ENCODE data around the gene PTPN12. TPM values are rescaled to one million over a fixed set of nuclear protein-coding genes. Genes with fewer than 3 reads are reported as not detected.

Gene PTPN12
- total RNA-seq, 2 donors from 2014 or later: 13.6 to 21.9 TPM

- H3K36me3 Mint-ChIP-seq: no peaks in the 10 kb centered on the region
- H3K9me3 Mint-ChIP-seq: no peaks in the 10 kb centered on the region
- ATAC-seq (peak; percentile 63 to 87), DNase-seq (ENCODE audit: low spot score in 2 of 2) (peak in 1 of 2 donors; percentile 5)
- H3K27ac Mint-ChIP-seq: no peak overlapping the region
Observed at GRCh38 chr7:77674878-77675277, 137.8 kb downstream of the PTPN12 start.

DNA sequence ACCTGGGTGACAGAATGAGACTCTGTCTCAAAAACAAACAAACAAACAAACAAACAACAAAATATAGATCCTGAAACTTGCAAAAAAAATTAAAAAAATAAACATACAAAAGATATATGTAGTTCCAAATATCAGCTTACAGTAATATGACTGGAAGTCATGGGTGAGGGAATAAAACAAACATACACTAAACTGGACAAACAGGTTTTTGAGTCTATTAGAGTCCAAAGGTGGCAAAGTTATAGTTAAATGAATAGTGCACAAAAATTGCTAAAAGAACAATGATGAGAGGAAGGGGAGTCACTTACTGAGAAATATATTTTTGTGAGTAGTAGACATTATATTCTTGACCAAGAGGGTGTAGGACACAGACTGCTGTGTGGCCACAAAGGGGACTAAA is 142.5 kb downstream of the PTPN12 start:
- H3K36me3 Mint-ChIP-seq: peaks cover 0 to 7% of the 10 kb centered on the region in 2 donors
- ATAC-seq (no peak), DNase-seq (ENCODE audit: low spot score in 2 of 2) (no peak)
- no peak overlapping the region for H3K27ac Mint-ChIP-seq
- no peaks in the 10 kb centered on the region for H3K9me3 Mint-ChIP-seq

DNA sequence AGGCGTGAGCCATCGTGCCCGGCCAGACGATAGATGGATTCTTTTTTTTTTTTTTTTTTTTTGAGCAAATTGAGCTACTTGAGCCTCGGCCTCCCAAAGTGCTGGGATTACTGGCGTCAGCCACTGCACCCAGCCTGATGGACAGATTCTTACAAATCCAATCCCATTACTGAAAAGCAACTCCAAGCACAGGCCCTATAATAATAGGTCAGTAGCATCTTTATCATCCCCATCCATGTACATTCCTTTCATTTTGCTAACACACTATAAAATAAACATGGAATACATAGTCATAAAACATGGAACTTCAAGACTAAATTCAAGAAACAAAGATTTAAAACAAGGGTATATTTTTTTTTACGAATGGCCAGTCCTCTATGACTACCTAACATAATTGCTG is 143.2 kb downstream of the PTPN12 start:
- Mint-ChIP-seq H3K9me3 (no peaks in the 10 kb centered on the region), H3K36me3 (peaks cover 0 to 7% of the 10 kb centered on the region in 2 donors), H3K27ac (no peak overlapping the region)
- ATAC-seq (no peak), DNase-seq (ENCODE audit: low spot score in 2 of 2) (no peak)

- Mint-ChIP-seq H3K27ac (no peak overlapping the region), H3K9me3 (no peaks in the 10 kb centered on the region), H3K36me3 (peaks cover 0 to 13% of the 10 kb centered on the region in 2 donors)
- DNase-seq (ENCODE audit: low spot score in 2 of 2): no peak
- no peak for ATAC-seq
Observed at GRCh38 chr7:77684030-77684429, 146.9 kb downstream of the PTPN12 start.

DNA sequence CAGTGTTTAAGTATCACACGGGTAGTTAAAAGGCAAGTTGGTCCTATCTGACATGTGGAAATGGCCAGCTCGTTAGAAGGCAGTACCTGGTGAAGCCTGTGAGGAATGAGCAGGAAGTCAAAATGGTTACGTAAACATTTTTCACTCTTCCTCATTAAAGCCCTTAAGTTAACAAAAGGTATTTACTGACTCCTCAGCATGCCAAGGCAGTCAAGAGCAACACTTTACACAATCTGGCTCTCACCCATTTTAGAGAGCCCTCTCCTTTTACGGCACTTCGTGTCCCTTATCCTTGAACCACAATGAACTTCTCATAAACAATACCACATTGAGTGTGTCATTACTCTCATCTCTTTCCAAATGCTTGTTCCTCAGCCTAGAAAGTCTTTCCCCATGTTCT is 148.1 kb downstream of the PTPN12 start:
- Mint-ChIP-seq H3K9me3 (no peaks in the 10 kb centered on the region), H3K27ac (no peak overlapping the region), H3K36me3 (peaks cover 0 to 13% of the 10 kb centered on the region in 2 donors)
- no peak for ATAC-seq
- no peak for DNase-seq (ENCODE audit: low spot score in 2 of 2)

DNA sequence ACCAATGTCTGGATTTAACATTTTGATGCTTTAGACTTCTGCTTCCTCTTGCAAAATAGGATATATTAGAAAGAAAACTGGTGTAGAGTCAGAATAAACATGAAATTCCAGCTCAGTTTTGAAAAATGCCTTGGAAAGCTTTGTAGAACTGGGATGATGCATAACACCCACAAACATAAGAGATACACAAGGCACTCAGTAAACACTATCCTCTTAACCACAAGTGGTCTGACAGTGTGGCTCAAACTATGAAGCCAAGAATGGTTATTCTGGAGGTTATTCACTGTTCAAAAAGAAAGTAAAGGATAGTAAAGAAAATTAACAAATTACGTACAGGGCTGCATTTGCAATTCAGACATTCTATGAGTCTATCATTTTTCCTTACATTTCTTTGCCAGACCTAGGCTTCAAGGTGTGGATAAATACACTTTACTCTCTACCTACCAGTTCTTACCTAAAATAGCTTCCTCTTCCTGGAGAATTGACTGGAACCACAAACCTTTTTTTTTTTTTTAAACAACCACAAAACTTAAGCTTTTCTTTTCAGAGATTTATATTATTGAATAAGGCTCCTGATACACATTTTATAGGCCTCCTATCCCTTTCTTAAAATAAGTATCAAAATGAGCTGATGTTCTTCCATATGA is 150.1 kb downstream of the PTPN12 start:
- ATAC-seq (no peak), DNase-seq (ENCODE audit: low spot score in 2 of 2) (no peak)
- Mint-ChIP-seq H3K27ac (peak overlapping the region in 1 of 2 donors; percentile 67), H3K36me3 (peaks cover 0 to 13% of the 10 kb centered on the region in 2 donors), H3K9me3 (no peaks in the 10 kb centered on the region)

GRCh38 chr7:77687747-77688144 is 150.7 kb downstream of the PTPN12 start:
- DNase-seq (ENCODE audit: low spot score in 2 of 2): no peak
- H3K27ac Mint-ChIP-seq: peak overlapping the region; percentile 50 to 67
- ATAC-seq: peak; percentile 66 to 82
- H3K36me3 Mint-ChIP-seq: peaks cover 0 to 18% of the 10 kb centered on the region in 2 donors
- H3K9me3 Mint-ChIP-seq: no peaks in the 10 kb centered on the region

Other genes starting within 250 kb of the PTPN12 start
- 1 to 10 TPM; 1.2 to 4.1 TPM for gene GSAP, start 120.9 kb upstream of the PTPN12 start, total RNA-seq
- 10 to 100 TPM; 19.8 to 20.2 TPM for gene RSBN1L, start 159.2 kb downstream of the PTPN12 start, total RNA-seq